ENCODE measurements around the gene ERBB2. TPM values are rescaled to one million over a fixed set of nuclear protein-coding genes. Genes with fewer than 3 reads are reported as not detected.

Gene ERBB2
- total and polyA plus RNA-seq, 2 of the 13 experiments (the other 11 are each of a cell fraction or from before 2014, with no cell fraction given): 57.7 to 64.1 TPM

DNA sequence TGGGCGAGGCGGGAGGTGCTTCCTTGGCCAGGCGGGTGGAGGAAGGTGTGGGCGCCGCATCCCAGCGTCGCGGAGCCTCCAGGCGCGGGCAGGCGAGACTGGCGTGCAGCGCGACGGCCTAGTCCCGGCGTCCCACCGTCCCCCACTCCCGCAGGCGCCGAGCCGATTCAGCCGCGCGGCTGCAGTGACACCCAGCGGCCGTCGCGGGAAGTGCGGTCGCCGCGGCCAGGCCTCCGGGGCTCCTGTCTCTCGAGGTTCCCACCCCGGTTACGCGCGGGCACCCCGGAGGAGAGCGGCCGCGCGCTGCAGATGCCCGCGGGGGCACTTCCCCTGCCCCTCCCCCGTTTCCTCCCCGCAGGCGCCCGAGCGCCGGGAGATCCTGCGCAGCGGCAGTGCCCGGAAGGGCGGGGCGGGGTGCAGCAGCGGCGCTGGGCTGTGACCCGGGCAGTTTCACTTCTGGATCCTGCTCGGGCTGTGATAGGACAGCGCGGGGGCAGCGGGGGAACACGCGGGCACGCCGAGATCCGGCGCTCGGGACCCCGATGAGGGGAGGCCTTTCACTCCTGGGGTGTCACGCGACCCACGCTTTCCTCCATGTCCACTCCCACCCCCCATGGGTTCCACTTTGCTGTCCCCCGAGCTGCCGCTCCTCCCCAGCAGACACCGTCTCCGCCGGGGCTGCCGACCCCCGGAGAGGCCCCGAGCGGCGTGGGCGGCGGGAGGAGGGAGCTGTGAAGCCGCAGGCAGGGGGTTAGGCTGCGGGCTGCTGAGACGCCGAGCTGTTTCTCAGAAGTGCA is 54.5 kb downstream of the ERBB2 start (continued):
- TF ChIP-seq, protein P1, sequence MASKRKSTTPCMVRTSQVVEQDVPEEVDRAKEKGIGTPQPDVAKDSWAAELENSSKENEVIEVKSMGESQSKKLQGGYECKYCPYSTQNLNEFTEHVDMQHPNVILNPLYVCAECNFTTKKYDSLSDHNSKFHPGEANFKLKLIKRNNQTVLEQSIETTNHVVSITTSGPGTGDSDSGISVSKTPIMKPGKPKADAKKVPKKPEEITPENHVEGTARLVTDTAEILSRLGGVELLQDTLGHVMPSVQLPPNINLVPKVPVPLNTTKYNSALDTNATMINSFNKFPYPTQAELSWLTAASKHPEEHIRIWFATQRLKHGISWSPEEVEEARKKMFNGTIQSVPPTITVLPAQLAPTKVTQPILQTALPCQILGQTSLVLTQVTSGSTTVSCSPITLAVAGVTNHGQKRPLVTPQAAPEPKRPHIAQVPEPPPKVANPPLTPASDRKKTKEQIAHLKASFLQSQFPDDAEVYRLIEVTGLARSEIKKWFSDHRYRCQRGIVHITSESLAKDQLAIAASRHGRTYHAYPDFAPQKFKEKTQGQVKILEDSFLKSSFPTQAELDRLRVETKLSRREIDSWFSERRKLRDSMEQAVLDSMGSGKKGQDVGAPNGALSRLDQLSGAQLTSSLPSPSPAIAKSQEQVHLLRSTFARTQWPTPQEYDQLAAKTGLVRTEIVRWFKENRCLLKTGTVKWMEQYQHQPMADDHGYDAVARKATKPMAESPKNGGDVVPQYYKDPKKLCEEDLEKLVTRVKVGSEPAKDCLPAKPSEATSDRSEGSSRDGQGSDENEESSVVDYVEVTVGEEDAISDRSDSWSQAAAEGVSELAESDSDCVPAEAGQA (IDR thresholded peaks at IDR 0.05; ENCODE audit: low read depth): no peak; the same call in 1 of the 2 replicates
- TF ChIP-seq, protein P1 (CRISPR knock-in tag; IDR thresholded peaks at IDR 0.05; ENCODE audit: borderline replicate concordance): 0 out of 2 replicates have a peak, but pooled peaks have one; percentile 47
- TF ChIP-seq GPN1 (CRISPR knock-in tag; IDR thresholded peaks at IDR 0.05; ENCODE audit: borderline replicate concordance): 0 out of 2 replicates have a peak, but pooled peaks have one; percentile 18
- TF ChIP-seq ZNF792 (CRISPR knock-in tag; IDR thresholded peaks at IDR 0.05): peak; percentile 86
- 0 out of 2 replicates have a peak, but pooled peaks have one; percentile 12 for TF ChIP-seq FOXJ3 (CRISPR knock-in tag; IDR thresholded peaks at IDR 0.05; ENCODE audit: borderline replicate concordance)
- TF ChIP-seq IRF2 (CRISPR knock-in tag; IDR thresholded peaks at IDR 0.05): peak; percentile 95
- TF ChIP-seq, protein P2, sequence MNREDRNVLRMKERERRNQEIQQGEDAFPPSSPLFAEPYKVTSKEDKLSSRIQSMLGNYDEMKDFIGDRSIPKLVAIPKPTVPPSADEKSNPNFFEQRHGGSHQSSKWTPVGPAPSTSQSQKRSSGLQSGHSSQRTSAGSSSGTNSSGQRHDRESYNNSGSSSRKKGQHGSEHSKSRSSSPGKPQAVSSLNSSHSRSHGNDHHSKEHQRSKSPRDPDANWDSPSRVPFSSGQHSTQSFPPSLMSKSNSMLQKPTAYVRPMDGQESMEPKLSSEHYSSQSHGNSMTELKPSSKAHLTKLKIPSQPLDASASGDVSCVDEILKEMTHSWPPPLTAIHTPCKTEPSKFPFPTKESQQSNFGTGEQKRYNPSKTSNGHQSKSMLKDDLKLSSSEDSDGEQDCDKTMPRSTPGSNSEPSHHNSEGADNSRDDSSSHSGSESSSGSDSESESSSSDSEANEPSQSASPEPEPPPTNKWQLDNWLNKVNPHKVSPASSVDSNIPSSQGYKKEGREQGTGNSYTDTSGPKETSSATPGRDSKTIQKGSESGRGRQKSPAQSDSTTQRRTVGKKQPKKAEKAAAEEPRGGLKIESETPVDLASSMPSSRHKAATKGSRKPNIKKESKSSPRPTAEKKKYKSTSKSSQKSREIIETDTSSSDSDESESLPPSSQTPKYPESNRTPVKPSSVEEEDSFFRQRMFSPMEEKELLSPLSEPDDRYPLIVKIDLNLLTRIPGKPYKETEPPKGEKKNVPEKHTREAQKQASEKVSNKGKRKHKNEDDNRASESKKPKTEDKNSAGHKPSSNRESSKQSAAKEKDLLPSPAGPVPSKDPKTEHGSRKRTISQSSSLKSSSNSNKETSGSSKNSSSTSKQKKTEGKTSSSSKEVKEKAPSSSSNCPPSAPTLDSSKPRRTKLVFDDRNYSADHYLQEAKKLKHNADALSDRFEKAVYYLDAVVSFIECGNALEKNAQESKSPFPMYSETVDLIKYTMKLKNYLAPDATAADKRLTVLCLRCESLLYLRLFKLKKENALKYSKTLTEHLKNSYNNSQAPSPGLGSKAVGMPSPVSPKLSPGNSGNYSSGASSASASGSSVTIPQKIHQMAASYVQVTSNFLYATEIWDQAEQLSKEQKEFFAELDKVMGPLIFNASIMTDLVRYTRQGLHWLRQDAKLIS (CRISPR knock-in tag; IDR thresholded peaks at IDR 0.05): no peak
- TF ChIP-seq CCDC6 (CRISPR knock-in tag; IDR thresholded peaks at IDR 0.05): peak; percentile 81; the same call in 1 of the 2 replicates
- peak; percentile 52 for TF ChIP-seq ZNF263 (CRISPR knock-in tag; IDR thresholded peaks at IDR 0.05)
- TF ChIP-seq, protein P3, sequence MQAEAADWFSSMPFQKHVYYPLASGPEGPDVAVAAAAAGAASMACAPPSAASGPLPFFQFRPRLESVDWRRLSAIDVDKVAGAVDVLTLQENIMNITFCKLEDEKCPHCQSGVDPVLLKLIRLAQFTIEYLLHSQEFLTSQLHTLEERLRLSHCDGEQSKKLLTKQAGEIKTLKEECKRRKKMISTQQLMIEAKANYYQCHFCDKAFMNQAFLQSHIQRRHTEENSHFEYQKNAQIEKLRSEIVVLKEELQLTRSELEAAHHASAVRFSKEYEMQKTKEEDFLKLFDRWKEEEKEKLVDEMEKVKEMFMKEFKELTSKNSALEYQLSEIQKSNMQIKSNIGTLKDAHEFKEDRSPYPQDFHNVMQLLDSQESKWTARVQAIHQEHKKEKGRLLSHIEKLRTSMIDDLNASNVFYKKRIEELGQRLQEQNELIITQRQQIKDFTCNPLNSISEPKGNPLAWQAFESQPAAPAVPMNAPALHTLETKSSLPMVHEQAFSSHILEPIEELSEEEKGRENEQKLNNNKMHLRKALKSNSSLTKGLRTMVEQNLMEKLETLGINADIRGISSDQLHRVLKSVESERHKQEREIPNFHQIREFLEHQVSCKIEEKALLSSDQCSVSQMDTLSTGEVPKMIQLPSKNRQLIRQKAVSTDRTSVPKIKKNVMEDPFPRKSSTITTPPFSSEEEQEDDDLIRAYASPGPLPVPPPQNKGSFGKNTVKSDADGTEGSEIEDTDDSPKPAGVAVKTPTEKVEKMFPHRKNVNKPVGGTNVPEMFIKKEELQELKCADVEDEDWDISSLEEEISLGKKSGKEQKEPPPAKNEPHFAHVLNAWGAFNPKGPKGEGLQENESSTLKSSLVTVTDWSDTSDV (CRISPR knock-in tag; IDR thresholded peaks at IDR 0.05): peak; percentile 68; the same call in 1 of the 2 replicates
- TF ChIP-seq, protein P4, sequence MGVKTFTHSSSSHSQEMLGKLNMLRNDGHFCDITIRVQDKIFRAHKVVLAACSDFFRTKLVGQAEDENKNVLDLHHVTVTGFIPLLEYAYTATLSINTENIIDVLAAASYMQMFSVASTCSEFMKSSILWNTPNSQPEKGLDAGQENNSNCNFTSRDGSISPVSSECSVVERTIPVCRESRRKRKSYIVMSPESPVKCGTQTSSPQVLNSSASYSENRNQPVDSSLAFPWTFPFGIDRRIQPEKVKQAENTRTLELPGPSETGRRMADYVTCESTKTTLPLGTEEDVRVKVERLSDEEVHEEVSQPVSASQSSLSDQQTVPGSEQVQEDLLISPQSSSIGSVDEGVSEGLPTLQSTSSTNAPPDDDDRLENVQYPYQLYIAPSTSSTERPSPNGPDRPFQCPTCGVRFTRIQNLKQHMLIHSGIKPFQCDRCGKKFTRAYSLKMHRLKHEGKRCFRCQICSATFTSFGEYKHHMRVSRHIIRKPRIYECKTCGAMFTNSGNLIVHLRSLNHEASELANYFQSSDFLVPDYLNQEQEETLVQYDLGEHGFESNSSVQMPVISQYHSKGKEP (CRISPR knock-in tag; IDR thresholded peaks at IDR 0.05): peak; percentile 88; the same call in 1 of the 2 replicates
- no peak for TF ChIP-seq SNRNP70 (IDR thresholded peaks at IDR 0.05; ENCODE audit: low read depth, low read length)
- no peak for TF ChIP-seq ZFP1 (CRISPR knock-in tag; IDR thresholded peaks at IDR 0.05)
